Thyroid gland (tissue), 4 donors: ENCODE data around the gene DOCK3. TPM values are rescaled to one million over a fixed set of nuclear protein-coding genes. Genes with fewer than 3 reads are reported as not detected.

Experiments
- DNase-seq, 2 donors: peaks; one replicate each; pipeline ENCODE4 v3.0.0-alpha.2; 2019
- H3K27ac ChIP-seq, 3 donors: fragments of 200-600 bp; sonication (generic); 1 replicate in 2 of 3; 2 replicates in 1 of 3; pipeline ENCODE4 v1.5.1; 2016 to 2019; ENCODE audit warnings: mild to moderate bottlenecking in 1 of 3, moderate library complexity in 1 of 3
- H3K27me3 ChIP-seq: fragments of 200-600 bp; sonication (generic); one replicate; pipeline ENCODE4 v1.5.1; 2019
- H3K36me3 ChIP-seq, 2 donors: fragments of 200-600 bp; sonication (generic); one replicate each; pipeline ENCODE4 v1.5.1; 2016 to 2019
- H3K4me1 ChIP-seq, 2 donors: fragments of 200-600 bp; sonication (generic); one replicate each; pipeline ENCODE4 v1.5.1; 2017 to 2019
- H3K4me3 ChIP-seq, 3 donors: fragments of 200-600 bp; sonication (generic); replicated peaks in 1 of 3; 1 replicate in 2 of 3; 2 replicates in 1 of 3; pipeline ENCODE4 v1.5.1; 2016; ENCODE audit warnings: mild to moderate bottlenecking in 1 of 3
- H3K9me3 ChIP-seq: fragments of 200-600 bp; sonication (generic); one replicate; pipeline ENCODE4 v1.5.1; 2017
- CTCF ChIP-seq, 6 experiments: fragments of 200-600 bp in 3 of 6; fragments of 450-650 bp in 3 of 6; sonication (generic) in 3 of 6; IDR thresholded peaks; one replicate each; pipeline ENCODE4 v1.5.1; 2016 to 2019; ENCODE audit warnings: antibody characterized with exemption in 6 of 6, mild to moderate bottlenecking in 2 of 6, inconsistent platforms in 1 of 6, moderate library complexity in 1 of 6
- POLR2A ChIP-seq, 2 donors: fragments of 450-650 bp; IDR thresholded peaks; one replicate each; pipeline ENCODE4 v1.6.1; 2017; ENCODE audit warnings: antibody characterized with exemption in 2 of 2, mild to moderate bottlenecking in 2 of 2, moderate library complexity in 1 of 2
- WGBS, 2 donors: methylation state at CpG; one replicate each; pipeline ENCODE4 v1.1.5; 2017; 5-methylcytosine and 5-hydroxymethylcytosine counted together
- intact Hi-C: fragments of 100-400 bp; cut with DNase I; formaldehyde crosslinking; loops from one replicate; pipeline ENCODE4 v1.15.1; 2023
- total RNA-seq, 4 donors: library from RNA; depleted of rRNA; stranded (reverse); fragments of >200 nt; gene quantifications; one replicate each; pipeline ENCODE4 v1.2.3, GENCODE V29; 2016

Gene DOCK3
- total RNA-seq, 4 donors from 2014 or later: 15.7 to 54.2 (median 21.1) TPM

- no peaks in the 10 kb centered on the region for H3K36me3 ChIP-seq
- H3K27ac ChIP-seq: peak overlapping the region in 2 of 3 donors; percentile 69 to 88
- peaks cover 14 to 16% of the 10 kb centered on the region in 2 donors for H3K4me1 ChIP-seq
- no peak overlapping the region for H3K4me3 ChIP-seq
- WGBS, 2 donors: 86 to 92% methylated on average over 3 of the region's 3 CpGs
- no peaks in the 10 kb centered on the region for H3K27me3 ChIP-seq
- intact Hi-C loops: no loop called here
- H3K9me3 ChIP-seq: no peaks in the 10 kb centered on the region
- TF ChIP-seq POLR2A (IDR thresholded peaks at IDR 0.05) (no peak), CTCF (IDR thresholded peaks at IDR 0.05) (no peak)
- DNase-seq: no peak
Observed at GRCh38 chr3:50672656-50673055, 2.1 kb upstream of the DOCK3 start.

GRCh38 chr3:50673931-50674330 lies 796 bp upstream of the DOCK3 start:
- DNase-seq: no peak
- Histone ChIP-seq H3K27ac (no peak overlapping the region), H3K27me3 (no peaks in the 10 kb centered on the region), H3K4me1 (peaks cover 14 to 16% of the 10 kb centered on the region in 2 donors), H3K4me3 (no peak overlapping the region), H3K9me3 (no peaks in the 10 kb centered on the region), H3K36me3 (no peaks in the 10 kb centered on the region)
- TF ChIP-seq POLR2A (IDR thresholded peaks at IDR 0.05) (no peak), CTCF (IDR thresholded peaks at IDR 0.05) (no peak)
- intact Hi-C loops: no loop called here
- 42 to 75% methylated on average over 3 of the region's 3 CpGs for WGBS, 2 donors

GRCh38 chr3:50675179-50676030 lies 678 bp downstream of the DOCK3 start:
- WGBS, 2 donors: 7 to 12% methylated on average over 11 to 15 of the region's 65 CpGs
- no peaks in the 10 kb centered on the region for H3K36me3 ChIP-seq
- peak overlapping the region in 2 of 3 donors; percentile 8 to 37 for H3K4me3 ChIP-seq
- intact Hi-C loops: no loop called here
- no peak overlapping the region for H3K27ac ChIP-seq
- H3K9me3 ChIP-seq: no peaks in the 10 kb centered on the region
- H3K27me3 ChIP-seq: no peaks in the 10 kb centered on the region
- DNase-seq: peak; percentile 76 to 79
- peaks cover 14 to 16% of the 10 kb centered on the region in 2 donors for H3K4me1 ChIP-seq
- TF ChIP-seq POLR2A (IDR thresholded peaks at IDR 0.05) (no peak), CTCF (IDR thresholded peaks at IDR 0.05) (peak in 4 of 6 experiments; percentile 29 to 87 (median 56))

GRCh38 chr3:50676031-50676705 lies 1.4 kb downstream of the DOCK3 start:
- H3K9me3 ChIP-seq: no peaks in the 10 kb centered on the region
- WGBS, 2 donors: 69 to 70% methylated on average over 7 of the region's 7 CpGs
- H3K27ac ChIP-seq: no peak overlapping the region
- H3K4me3 ChIP-seq: no peak overlapping the region
- no peaks in the 10 kb centered on the region for H3K27me3 ChIP-seq
- H3K4me1 ChIP-seq: peaks cover 9% of the 10 kb centered on the region in 2 donors
- no peak for DNase-seq
- no peaks in the 10 kb centered on the region for H3K36me3 ChIP-seq
- intact Hi-C loops: no loop called here
- TF ChIP-seq POLR2A (IDR thresholded peaks at IDR 0.05) (no peak), CTCF (IDR thresholded peaks at IDR 0.05) (no peak)
